Measurements from ENCODE around the gene ANKRD1.

ANKRD1 gene

GRCh38 chr10:90935581-90936275 is 14.8 kb upstream of the ANKRD1 start:
- no peak for DNase-seq (ENCODE audit: low read depth)

- DNase-seq (ENCODE audit: low read depth), result no peak
Measured at GRCh38 chr10:90930971-90931871, 10.3 kb upstream of the ANKRD1 start.

- no peak for DNase-seq (ENCODE audit: low read depth)
Measured at GRCh38 chr10:90930070-90930837, 9.4 kb upstream of the ANKRD1 start.

- no peak for DNase-seq (ENCODE audit: low read depth)
Measured at GRCh38 chr10:90929179-90929578, 8.3 kb upstream of the ANKRD1 start.

GRCh38 chr10:90927293-90927692 is 6.4 kb upstream of the ANKRD1 start:
- DNase-seq (ENCODE audit: low read depth), result no peak

- DNase-seq (ENCODE audit: low read depth), result no peak
Measured at GRCh38 chr10:90925079-90926029, 4.5 kb upstream of the ANKRD1 start.

GRCh38 chr10:90924552-90924951 is 3.7 kb upstream of the ANKRD1 start:
- DNase-seq (ENCODE audit: low read depth), result no peak

- DNase-seq (ENCODE audit: low read depth), result no peak
Measured at GRCh38 chr10:90923111-90923731, 2.3 kb upstream of the ANKRD1 start.

- no peak for DNase-seq (ENCODE audit: low read depth)
Measured at GRCh38 chr10:90921906-90922305, 1.0 kb upstream of the ANKRD1 start.

GRCh38 chr10:90919683-90920574 is 958 bp downstream of the ANKRD1 start:
- DNase-seq (ENCODE audit: low read depth), result no peak

GRCh38 chr10:90917968-90918318 is 2.9 kb downstream of the ANKRD1 start:
- no peak for DNase-seq (ENCODE audit: low read depth)

GRCh38 chr10:90917238-90917967 is 3.5 kb downstream of the ANKRD1 start:
- no peak for DNase-seq (ENCODE audit: low read depth)

GRCh38 chr10:90916392-90917237 is 4.3 kb downstream of the ANKRD1 start:
- no peak for DNase-seq (ENCODE audit: low read depth)

- no peak for DNase-seq (ENCODE audit: low read depth)
Measured at GRCh38 chr10:90915766-90916075, 5.2 kb downstream of the ANKRD1 start.

GRCh38 chr10:90914992-90915765 is 5.7 kb downstream of the ANKRD1 start:
- no peak for DNase-seq (ENCODE audit: low read depth)

- no peak for DNase-seq (ENCODE audit: low read depth)
Measured at GRCh38 chr10:90913774-90914420, 7.0 kb downstream of the ANKRD1 start.

GRCh38 chr10:90912854-90913479 is 7.9 kb downstream of the ANKRD1 start:
- no peak for DNase-seq (ENCODE audit: low read depth)

Data from activated T-cell treated with anti-CD3 and anti-CD28 coated beads for 48 hours (primary cell).